PC-3 (cell line): ENCODE measurements around the gene PRKRA. TPM values are rescaled to one million over a fixed set of nuclear protein-coding genes. Genes with fewer than 3 reads are reported as not detected.

Experiments used
- ATAC-seq: fragments of 200-7000 bp; cut with Tn5 transposase; 2 replicates; pipeline ENCODE4 v1.9.1; 2020; ENCODE audit warnings: mild to moderate bottlenecking, moderate library complexity
- BruUV-seq: library from RNA; stranded (reverse); fragments of 400-500 nt; replicated peaks from 2 replicates; lab custom pipeline; 2021; lab: Mats Ljungman, UMichigan
- CTCF ChIA-PET: fragments of 300-600 bp; sonication (Branson Sonifier 250); formaldehyde crosslinking; loops from one replicate; lab custom pipeline; 2022; ENCODE audit warnings: antibody characterized with exemption; lab: Charles Lee
- POLR2A ChIA-PET: fragments of 300-600 bp; sonication (Branson Sonifier 250); formaldehyde crosslinking; loops from one replicate; lab custom pipeline; 2022; ENCODE audit warnings: antibody characterized with exemption; ENCODE audit not compliant: unreplicated experiment; lab: Charles Lee
- DNase-seq: peaks from one replicate; pipeline ENCODE4 v3.0.0-alpha.2; 2015
- H2AFZ ChIP-seq: fragments of 300-600 bp; sonication (generic); 2 replicates; pipeline ENCODE4 v1.6.0; 2016; ENCODE audit warnings: antibody characterized with exemption, low read length
- H3F3A ChIP-seq: fragments of 300-600 bp; sonication (generic); one replicate; pipeline ENCODE4 v1.6.0; 2017; ENCODE audit warnings: antibody characterized with exemption, low read length, control low read depth, mild to moderate bottlenecking; ENCODE audit not compliant: unreplicated experiment
- H3K27ac ChIP-seq: fragments of 300-600 bp; sonication (generic); 2 replicates; pipeline ENCODE4 v1.5.1; 2016; ENCODE audit warnings: mild to moderate bottlenecking, low read length
- H3K27me3 ChIP-seq: fragments of 300-600 bp; sonication (generic); 2 replicates; pipeline ENCODE4 v1.6.1; 2016; ENCODE audit warnings: low read length, mixed read lengths
- H3K36me3 ChIP-seq: fragments of 300-600 bp; sonication (generic); 2 replicates; pipeline ENCODE4 v1.6.1; 2016; ENCODE audit warnings: low read depth, mixed run types, low read length, mixed read lengths
- H3K4me1 ChIP-seq: fragments of 300-600 bp; sonication (generic); 2 replicates; pipeline ENCODE4 v1.5.1; 2016; ENCODE audit warnings: low read length; ENCODE audit not compliant: insufficient read depth
- H3K4me2 ChIP-seq: fragments of 300-600 bp; sonication (generic); 2 replicates; pipeline ENCODE4 v1.6.0; 2016; ENCODE audit warnings: low read length
- H3K4me3 ChIP-seq: fragments of 300-600 bp; sonication (generic); 2 replicates; pipeline ENCODE4 v1.5.1; 2016; ENCODE audit warnings: mild to moderate bottlenecking, low read length, mixed read lengths
- H3K79me2 ChIP-seq: fragments of 300-600 bp; sonication (generic); 2 replicates; pipeline ENCODE4 v1.6.1; 2017; ENCODE audit warnings: low read length, mixed read lengths
- H3K9ac ChIP-seq: fragments of 300-600 bp; sonication (generic); 2 replicates; pipeline ENCODE4 v1.6.0; 2016; ENCODE audit warnings: mild to moderate bottlenecking, low read length
- H3K9me2 ChIP-seq: fragments of 300-600 bp; sonication (generic); replicated peaks from 2 replicates; pipeline ENCODE4 v1.6.1; 2016; ENCODE audit warnings: mixed run types, low read length, mixed read lengths
- H3K9me3 ChIP-seq: fragments of 300-600 bp; sonication (generic); 2 replicates; pipeline ENCODE4 v1.6.1; 2016; ENCODE audit warnings: low read length, mixed read lengths
- H4K20me1 ChIP-seq: fragments of 300-600 bp; sonication (generic); 2 replicates; pipeline ENCODE4 v1.6.1; 2016; ENCODE audit warnings: low read length, mixed read lengths
- CTCF ChIP-seq: fragments of 300-600 bp; sonication (generic); conservative IDR thresholded peaks from 2 replicates; pipeline ENCODE4 v1.5.1; 2017; ENCODE audit warnings: antibody characterized with exemption, low read depth, mild to moderate bottlenecking, low read length
- EZH2 ChIP-seq: fragments of 300-600 bp; sonication (generic); IDR thresholded peaks from one replicate; pipeline ENCODE4 v1.6.1; 2017; ENCODE audit warnings: antibody characterized with exemption, mild to moderate bottlenecking, low read length; ENCODE audit not compliant: unreplicated experiment
- EZH2phosphoT487 ChIP-seq: fragments of 300-600 bp; sonication (generic); IDR thresholded peaks from 2 replicates; pipeline ENCODE4 v1.6.1; 2018; ENCODE audit warnings: mild to moderate bottlenecking, antibody characterized with exemption, low read length, borderline replicate concordance
- intact Hi-C: fragments of 100-400 bp; cut with micrococcal nuclease; formaldehyde crosslinking; loops from 2 replicates; pipeline ENCODE4 v1.9.0; 2023
- total RNA-seq: library from RNA; depleted of rRNA; stranded (reverse); fragments of >200 nt; gene quantifications from 2 replicates; pipeline ENCODE4 v1.2.3, GENCODE V29; 2014

The PRKRA gene
- total RNA-seq, 1 experiment from 2014 or later = 78.2 TPM

- Histone ChIP-seq H3K9me2 (no peaks in the 10 kb centered on the region), H4K20me1 (peaks cover 22% of the 10 kb centered on the region), H3K9ac (peak within 1 kb of the TSS; percentile 53), H3K4me3 (peak within 1 kb of the TSS; percentile 98), H2AFZ (peak within 1 kb of the TSS; percentile 100), H3K4me1 (peaks cover 44% of the 10 kb centered on the region), H3K4me2 (peak within 1 kb of the TSS; percentile 97), H3K27me3 (no peaks in the 10 kb centered on the region), H3K36me3 (no peaks in the 10 kb centered on the region), H3K79me2 (peaks cover 53% of the 10 kb centered on the region), H3F3A (no peaks in the 10 kb centered on the region), H3K27ac (no peak within 1 kb of the TSS), H3K9me3 (no peaks in the 10 kb centered on the region)
- POLR2A ChIA-PET = no interaction called here
- DNase-seq (peak; percentile 96), ATAC-seq (peak; percentile 82)
- intact Hi-C loops = loop anchor here (1.0 to 2.0 kb wide), 2 partner anchors 34 to 43 kb away; no protein-coding TSS in a partner anchor
- no peak for TF ChIP-seq EZH2phosphoT487
- TF ChIP-seq EZH2 = no peak
- TF ChIP-seq CTCF = no peak
- CTCF ChIA-PET = no interaction called here
- BruUV-seq = no TSS peak
These were observed 29.5 kb upstream of the PRKRA start, which contains the start of gene PLEKHA3 for GRCh38 chr2:178480227-178481181. PLEKHA3 (plus strand) TSS chr2:178480457; CDS start chr2:178480870, 413 bp downstream.

- H3K9me3 ChIP-seq = no peaks in the 10 kb centered on the region
- POLR2A ChIA-PET = no interaction called here
- H3K36me3 ChIP-seq = no peaks in the 10 kb centered on the region
- BruUV-seq = no TSS peak
- H3K9me2 ChIP-seq = no peaks in the 10 kb centered on the region
- no peaks in the 10 kb centered on the region for H3K27me3 ChIP-seq
- peaks cover 46% of the 10 kb centered on the region for H3K79me2 ChIP-seq
- no peak overlapping the region for H3K27ac ChIP-seq
- no peak for TF ChIP-seq CTCF
- TF ChIP-seq EZH2phosphoT487 = no peak
- no peak for TF ChIP-seq EZH2
- intact Hi-C loops = loop anchor here (2.0 to 10.0 kb wide), 3 partner anchors 35 to 285 kb away; no protein-coding TSS in a partner anchor
- ATAC-seq (no peak), DNase-seq (no peak)
- peak overlapping the region; percentile 97 for H3K4me2 ChIP-seq
- H2AFZ ChIP-seq = peak overlapping the region; percentile 100
- no peaks in the 10 kb centered on the region for H3F3A ChIP-seq
- peak overlapping the region; percentile 98 for H3K4me3 ChIP-seq
- peaks cover 17% of the 10 kb centered on the region for H4K20me1 ChIP-seq
- H3K9ac ChIP-seq = peak overlapping the region; percentile 53
- peaks cover 39% of the 10 kb centered on the region for H3K4me1 ChIP-seq
- CTCF ChIA-PET = no interaction called here
These were observed 28.8 kb upstream of the PRKRA start for GRCh38 chr2:178479758-178480226.
